Liver (tissue), 3 donors: ENCODE results near the gene KCTD3.
A peak's percentile ranks its signal among the peaks of the same experiment; 100 is the strongest.

ENCODE experiments used
- ATF3 ChIP-seq: IDR thresholded peaks from 2 replicates; pipeline ENCODE4 v1.6.1; 2016; ENCODE audit warnings: antibody characterized with exemption
- CTCF ChIP-seq: fragments of 150-350 bp; IDR thresholded peaks from 2 replicates; pipeline ENCODE4 v1.5.1; 2017; ENCODE audit warnings: improper control_type of control experiment, low read depth, low read length; ENCODE audit not compliant: missing input control
- FOXA1 ChIP-seq: IDR thresholded peaks from 2 replicates; pipeline ENCODE4 v1.6.1; 2016; ENCODE audit warnings: antibody characterized with exemption
- MAX ChIP-seq: IDR thresholded peaks from 2 replicates; pipeline ENCODE4 v1.6.1; 2016; ENCODE audit warnings: antibody characterized with exemption
- donor health status: healthy.
- donor health status: healthy.

- TF ChIP-seq MAX (no peak), CTCF (peak; percentile 38), FOXA1 (no peak), ATF3 (no peak)
These were observed 39.6 kb downstream of the KCTD3 start for GRCh38 chr1:215606564-215607168.
